Neural cell (in vitro differentiated cells): Measurements from ENCODE around the gene ATXN10.

Experiments
- CTCF ChIP-seq: fragments of 450-650 bp; IDR thresholded peaks from 2 replicates; pipeline ENCODE4 v1.5.1; 2014; ENCODE audit warnings: antibody characterized with exemption, mild to moderate bottlenecking, moderate library complexity; ENCODE audit not compliant: poor library complexity, severe bottlenecking
- RAD21 ChIP-seq: fragments of 450-650 bp; conservative IDR thresholded peaks from 2 replicates; pipeline ENCODE4 v1.6.1; 2014; ENCODE audit warnings: antibody characterized with exemption, mild to moderate bottlenecking, moderate library complexity

- TF ChIP-seq CTCF, result no peak
- TF ChIP-seq RAD21, result no peak
These were observed 452 bp upstream of the ATXN10 start for GRCh38 chr22:45670981-45671782.
